Measurements from ENCODE around the gene RPF1. TPM values are rescaled to one million over a fixed set of nuclear protein-coding genes. Genes with fewer than 3 reads are reported as not detected.
"Not testable (repeated sequence)": the region's sequence is repeated elsewhere in the genome, so short reads cannot be mapped to it uniquely, and the experiment has no call there.

RPF1 gene
- total RNA-seq, 2 donors from 2014 or later: 38.4 TPM

DNA sequence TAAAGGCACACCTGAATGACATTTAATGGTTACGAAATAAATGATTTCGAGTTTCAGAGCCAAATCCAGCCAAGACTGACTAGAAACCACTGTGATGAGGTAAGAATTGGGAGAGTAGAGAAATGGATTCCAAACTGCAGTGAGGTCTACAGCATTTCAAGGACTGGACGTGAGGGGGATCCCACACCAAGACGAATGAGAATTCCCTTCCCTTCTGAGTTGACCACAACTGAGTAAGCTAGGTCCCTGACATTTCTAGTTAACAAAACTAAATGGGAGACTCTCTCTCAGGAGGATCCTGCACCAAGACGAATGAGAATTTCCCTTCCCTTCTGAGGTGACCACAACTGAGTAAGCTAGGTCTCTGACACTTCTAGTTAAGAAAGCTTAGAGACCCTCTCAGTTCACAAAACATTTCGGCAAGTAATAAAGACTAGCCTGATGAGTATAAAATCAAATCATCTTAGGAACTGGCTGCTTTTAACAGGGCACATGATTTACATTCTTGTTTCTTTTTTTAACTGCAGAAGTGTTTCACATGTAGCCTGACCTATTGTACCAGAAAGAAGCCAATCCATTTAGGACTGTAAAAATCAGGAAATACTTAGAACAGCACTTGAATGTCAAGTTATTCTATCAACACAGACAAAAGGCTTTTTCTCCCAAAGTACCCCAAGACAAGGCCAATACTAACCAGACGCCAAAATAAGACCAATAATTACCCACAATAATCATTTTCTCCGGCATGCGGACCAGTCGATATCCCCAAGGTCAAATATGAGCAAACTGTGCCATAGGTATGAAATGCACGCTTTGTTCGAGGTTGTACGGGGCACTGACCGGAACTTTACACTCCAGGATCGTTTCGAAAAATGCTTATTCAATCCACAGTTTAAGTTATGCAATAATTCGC is 25.8 kb downstream of the RPF1 start:
- Histone ChIP-seq H3K36me3 (no peaks in the 10 kb centered on the region), H3K4me1 (replicated peaks) (peaks cover 2% of the 10 kb centered on the region), H3K27ac (peak overlapping the region; percentile 95 to 96), H3K9me3 (no peaks in the 10 kb centered on the region), H3K27me3 (replicated peaks; ENCODE audit: insufficient read depth) (no peaks in the 10 kb centered on the region), H3K4me3 (peak overlapping the region; percentile 59 to 83)
- TF ChIP-seq CTCF (IDR thresholded peaks at IDR 0.05) (no peak), POLR2A (IDR thresholded peaks at IDR 0.05) (no peak), POLR2AphosphoS5 (IDR thresholded peaks at IDR 0.05) (no peak)
- DNase-seq (ENCODE audit: low spot score): no peak
- WGBS: 4% methylated on average over 17 of the region's 17 CpGs
- intact Hi-C loops (cut with DNase I): loop anchor here (5.0 kb wide), 1 partner anchor 67 kb away; the partner anchor contains the start of gene CTBS

DNA sequence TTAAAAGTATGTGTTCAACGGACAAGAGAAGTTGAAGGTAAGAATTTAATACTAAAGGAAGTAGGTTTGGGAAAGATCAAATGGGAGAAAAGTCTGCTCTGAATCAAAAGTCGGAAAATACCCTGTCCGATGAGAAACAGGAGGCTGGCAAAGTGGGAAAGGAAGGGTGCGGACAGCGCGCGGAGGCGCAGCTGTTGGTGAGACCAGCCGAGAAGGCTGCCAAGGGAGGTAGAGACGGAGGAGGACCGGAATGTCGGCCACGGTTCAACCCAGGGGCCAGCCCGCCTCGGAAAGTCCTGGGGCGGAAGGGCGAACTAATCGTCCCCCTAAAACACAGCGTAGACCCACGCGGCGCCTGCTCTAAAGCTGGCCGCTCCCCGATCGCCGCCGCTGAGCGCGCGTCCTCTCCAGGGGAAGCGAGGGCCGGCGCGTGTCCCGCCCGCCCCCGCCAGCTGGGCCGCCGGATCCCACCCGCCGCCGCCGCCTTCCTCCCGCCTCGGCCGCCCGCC is 26.5 kb downstream of the RPF1 start:
- peaks cover 2% of the 10 kb centered on the region for H3K4me1 ChIP-seq (replicated peaks)
- peak overlapping the region; percentile 59 to 83 for H3K4me3 ChIP-seq
- WGBS: under 1% methylated on average over 19 of the region's 47 CpGs
- intact Hi-C loops (cut with DNase I): loop anchor here (5.0 kb wide), 1 partner anchor 67 kb away; the partner anchor contains the start of gene CTBS
- H3K27me3 ChIP-seq (replicated peaks; ENCODE audit: insufficient read depth): no peaks in the 10 kb centered on the region
- peak; percentile 35 for DNase-seq (ENCODE audit: low spot score)
- no peaks in the 10 kb centered on the region for H3K36me3 ChIP-seq
- H3K9me3 ChIP-seq: no peaks in the 10 kb centered on the region
- TF ChIP-seq POLR2A (IDR thresholded peaks at IDR 0.05) (no peak), CTCF (IDR thresholded peaks at IDR 0.05) (no peak), POLR2AphosphoS5 (IDR thresholded peaks at IDR 0.05) (no peak)
- H3K27ac ChIP-seq: peak overlapping the region; percentile 95 to 96

GRCh38 chr1:84506002-84506728 is 27.1 kb downstream of the RPF1 start, which contains the start of the genes GNG5 and SPATA1:
Gene GNG5, minus strand, starts transcription at chr1:84506581. Its CDS starts 490 bp downstream, at chr1:84506091.
Gene SPATA1, plus strand, starts transcription at chr1:84506386. Its CDS starts 9,974 bp downstream, at chr1:84516360.
- peak within 1 kb of the TSS; percentile 59 to 83 for H3K4me3 ChIP-seq
- no peaks in the 10 kb centered on the region for H3K27me3 ChIP-seq (replicated peaks; ENCODE audit: insufficient read depth)
- H3K27ac ChIP-seq: peak within 1 kb of the TSS; percentile 95 to 96
- H3K36me3 ChIP-seq: no peaks in the 10 kb centered on the region
- no peaks in the 10 kb centered on the region for H3K9me3 ChIP-seq
- intact Hi-C loops (cut with DNase I): loop anchor here (5.0 kb wide), 1 partner anchor 66 kb away; the partner anchor contains the start of gene CTBS
- DNase-seq (ENCODE audit: low spot score): peak; percentile 98
- peak; percentile 91 for TF ChIP-seq POLR2AphosphoS5 (IDR thresholded peaks at IDR 0.05)
- TF ChIP-seq POLR2A (IDR thresholded peaks at IDR 0.05): peak; percentile 79
- TF ChIP-seq CTCF (IDR thresholded peaks at IDR 0.05): peak in 1 of 4 experiments; percentile 10
- H3K4me1 ChIP-seq (replicated peaks): peaks cover 2% of the 10 kb centered on the region
- under 1% methylated on average over 34 of the region's 60 CpGs for WGBS

GRCh38 chr1:84506729-84507453 is 27.8 kb downstream of the RPF1 start:
- intact Hi-C loops (cut with DNase I): loop anchor here (5.0 kb wide), 1 partner anchor 65 kb away; the partner anchor contains the start of gene CTBS
- H3K4me3 ChIP-seq: peak overlapping the region; percentile 59 to 83

DNA sequence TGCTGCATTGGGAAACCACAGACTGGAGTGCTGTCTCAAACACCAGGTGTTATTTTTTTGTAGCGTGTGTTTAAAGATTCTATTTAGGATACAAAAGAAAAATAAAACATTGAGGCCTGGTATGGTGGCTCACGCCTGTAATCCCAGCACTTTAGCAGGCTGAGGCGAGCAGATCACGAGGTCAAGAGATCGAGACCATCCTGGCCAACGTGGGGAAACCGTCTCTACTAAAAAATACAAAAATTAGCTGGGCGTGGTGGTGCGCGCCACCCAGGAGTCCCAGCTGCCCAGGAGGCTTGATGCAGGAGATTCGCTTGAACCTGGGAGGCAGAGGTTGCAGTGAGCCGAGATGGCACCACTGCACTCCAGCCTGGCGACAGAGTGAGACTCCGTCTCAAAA is 28.8 kb downstream of the RPF1 start:
- not testable (repeated sequence) for H3K4me3 ChIP-seq; H3K27ac ChIP-seq; H3K4me1 ChIP-seq (replicated peaks); H3K36me3 ChIP-seq; H3K9me3 ChIP-seq; H3K27me3 ChIP-seq (replicated peaks; ENCODE audit: insufficient read depth); DNase-seq (ENCODE audit: low spot score)
- 90% methylated on average over 14 of the region's 14 CpGs for WGBS
- intact Hi-C loops (cut with DNase I): loop anchor here (5.0 kb wide), 1 partner anchor 64 kb away; the partner anchor contains the start of gene CTBS

More at GRCh38 chr1:84506729-84507453, 27.8 kb downstream of the RPF1 start:
- 14% methylated on average over 26 of the region's 26 CpGs for WGBS
- H3K36me3 ChIP-seq: no peaks in the 10 kb centered on the region
- H3K27me3 ChIP-seq (replicated peaks; ENCODE audit: insufficient read depth): no peaks in the 10 kb centered on the region
- H3K4me1 ChIP-seq (replicated peaks): peaks cover 2% of the 10 kb centered on the region
- TF ChIP-seq CTCF (IDR thresholded peaks at IDR 0.05) (no peak), POLR2AphosphoS5 (IDR thresholded peaks at IDR 0.05) (no peak), POLR2A (IDR thresholded peaks at IDR 0.05) (no peak)
- peak overlapping the region; percentile 95 to 96 for H3K27ac ChIP-seq
- no peaks in the 10 kb centered on the region for H3K9me3 ChIP-seq
- DNase-seq (ENCODE audit: low spot score): no peak
